Hepatocyte (in vitro differentiated cells): ENCODE data around the gene PTPRN2. TPM values are rescaled to one million over a fixed set of nuclear protein-coding genes. Genes with fewer than 3 reads are reported as not detected.
"Not testable (repeated sequence)": the region's sequence is repeated elsewhere in the genome, so short reads cannot be mapped to it uniquely, and the experiment has no call there.

Source experiments
- DNase-seq: peaks from one replicate; pipeline ENCODE4 v3.0.0-alpha.2; 2016; ENCODE audit warnings: low spot score
- H2AFZ ChIP-seq: fragments of 200-600 bp; sonication (generic); 2 replicates; pipeline ENCODE4 v1.6.0; 2016; ENCODE audit warnings: antibody characterized with exemption, mild to moderate bottlenecking
- H3K27ac ChIP-seq: fragments of 200-600 bp; sonication (generic); 2 replicates; pipeline ENCODE4 v1.5.1; 2016; ENCODE audit warnings: mild to moderate bottlenecking
- H3K27me3 ChIP-seq: fragments of 200-600 bp; sonication (generic); 2 replicates; pipeline ENCODE4 v1.6.1; 2016
- H3K36me3 ChIP-seq: fragments of 200-600 bp; sonication (generic); replicated peaks from 2 replicates; pipeline ENCODE4 v1.5.1; 2016; ENCODE audit warnings: low read depth; ENCODE audit not compliant: insufficient read depth
- H3K4me1 ChIP-seq: fragments of 200-600 bp; sonication (generic); 2 replicates; pipeline ENCODE4 v1.5.1; 2016; ENCODE audit warnings: mild to moderate bottlenecking, moderate library complexity; ENCODE audit not compliant: insufficient read depth
- H3K4me2 ChIP-seq: fragments of 200-600 bp; sonication (generic); 2 replicates; pipeline ENCODE4 v1.6.0; 2016
- H3K4me3 ChIP-seq: fragments of 200-600 bp; sonication (generic); 2 replicates; pipeline ENCODE4 v1.5.1; 2016; ENCODE audit warnings: mild to moderate bottlenecking
- H3K79me2 ChIP-seq: fragments of 200-600 bp; sonication (generic); 2 replicates; pipeline ENCODE4 v1.6.0; 2017; ENCODE audit warnings: mild to moderate bottlenecking
- H3K9me2 ChIP-seq: fragments of 200-600 bp; sonication (generic); replicated peaks from 2 replicates; pipeline ENCODE4 v1.6.0; 2017; ENCODE audit warnings: mild to moderate bottlenecking; ENCODE audit not compliant: insufficient read depth
- H3K9me3 ChIP-seq: fragments of 200-600 bp; sonication (generic); 2 replicates; pipeline ENCODE4 v1.5.1; 2016; ENCODE audit warnings: low read depth, mild to moderate bottlenecking
- H4K20me1 ChIP-seq: fragments of 200-600 bp; sonication (generic); 2 replicates; pipeline ENCODE4 v1.6.0; 2016; ENCODE audit warnings: mild to moderate bottlenecking; ENCODE audit not compliant: insufficient read depth, poor library complexity, severe bottlenecking
- EZH2 ChIP-seq: fragments of 200-600 bp; sonication (generic); IDR thresholded peaks from 2 replicates; pipeline ENCODE4 v1.6.1; 2016; ENCODE audit warnings: antibody characterized with exemption, mild to moderate bottlenecking, borderline replicate concordance
- EZH2phosphoT487 ChIP-seq: fragments of 200-600 bp; sonication (generic); IDR thresholded peaks from one replicate; pipeline ENCODE4 v1.6.1; 2018; ENCODE audit warnings: antibody characterized with exemption, mild to moderate bottlenecking, low read depth, moderate library complexity; ENCODE audit not compliant: unreplicated experiment, severe bottlenecking
- WGBS: methylation state at CpG from one replicate; pipeline ENCODE4 v1.1.6; 2016; ENCODE audit warnings: low lambda C conversion rate; ENCODE audit errors: missing lambda C conversion rate; 5-methylcytosine and 5-hydroxymethylcytosine counted together
- polyA plus RNA-seq: library from polyadenylated mRNA; unstranded; fragments of >200 nt; fragmentation: Nextera tagmentation; extraction: Ambion mirVana; gene quantifications from 2 replicates; pipeline ENCODE4 v1.2.1, GENCODE V29; 2016
- total RNA-seq: library from RNA; depleted of rRNA; stranded (reverse); fragments of >200 nt; gene quantifications from 2 replicates; pipeline ENCODE4 v1.2.3, GENCODE V29; 2014
- TF ChIP-seq, protein P1 (sequence below): fragments of 200-600 bp; sonication (generic); IDR thresholded peaks from 2 replicates; pipeline ENCODE4 v1.5.1; 2016; ENCODE audit warnings: antibody characterized with exemption, mild to moderate bottlenecking; ENCODE audit not compliant: poor library complexity

The PTPRN2 gene
- total and polyA plus RNA-seq, 2 experiments from 2014 or later = 2.1 to 3.3 TPM

DNA sequence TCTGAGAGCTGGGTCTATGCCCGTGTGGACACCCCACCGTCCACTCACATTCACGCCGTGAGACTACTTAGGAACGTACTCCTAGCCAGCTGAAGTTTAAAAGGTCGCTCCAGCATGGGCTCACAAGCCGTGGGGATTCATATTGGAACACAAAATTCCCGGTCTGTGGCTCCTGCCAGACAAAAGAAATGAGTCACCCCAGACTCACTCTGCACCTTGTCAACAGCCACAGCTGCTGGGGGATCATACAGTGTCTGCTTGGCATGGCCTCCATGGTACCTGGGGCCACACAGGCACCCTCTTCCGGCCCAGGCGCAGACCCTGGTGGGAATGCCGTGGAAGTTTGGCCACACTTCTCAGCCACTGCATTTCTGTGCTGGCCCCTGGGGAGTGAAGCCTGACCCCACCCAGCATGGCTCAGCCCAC lies 1022.4 kb downstream of the PTPRN2 start:
- Histone ChIP-seq H3K9me3 (no peaks in the 10 kb centered on the region), H2AFZ (no peak overlapping the region)
- 95% methylated on average over 11 of the region's 11 CpGs for WGBS

DNA sequence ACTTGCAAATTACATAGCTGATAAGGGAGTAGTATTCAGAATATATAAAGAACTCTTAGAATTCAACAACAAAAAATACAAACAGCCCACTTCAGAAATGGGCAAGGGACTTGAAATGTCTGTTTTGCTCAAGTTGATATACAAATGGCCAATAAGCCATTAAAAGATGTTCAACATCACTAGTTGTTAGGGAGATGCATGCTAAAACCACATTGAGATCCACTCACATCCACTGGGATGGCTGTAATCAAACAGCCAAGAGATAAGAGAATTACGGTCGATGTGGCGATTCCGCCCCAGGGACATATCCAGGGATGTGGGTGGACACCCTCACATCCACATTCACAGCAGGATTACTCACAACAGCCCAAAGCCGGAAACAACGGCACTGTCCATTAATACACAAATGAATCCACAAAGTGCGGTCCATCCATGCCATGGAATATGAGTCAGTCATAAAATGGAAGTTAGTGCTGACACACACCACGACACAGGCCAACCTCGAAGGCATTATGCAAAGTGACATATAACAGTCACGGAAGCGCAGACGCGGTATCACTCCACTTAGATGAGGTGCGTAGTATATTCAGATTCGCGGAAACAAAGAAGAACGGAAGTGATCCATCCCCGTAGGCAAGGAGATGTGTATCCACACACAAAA lies 1023.0 kb downstream of the PTPRN2 start:
- Histone ChIP-seq H3K4me3 (no peak overlapping the region), H3K79me2 (no peaks in the 10 kb centered on the region), H3K27ac (no peak overlapping the region), H3K9me3 (no peaks in the 10 kb centered on the region), H3K9me2 (no peaks in the 10 kb centered on the region), H4K20me1 (no peaks in the 10 kb centered on the region), H2AFZ (no peak overlapping the region), H3K4me1 (no peaks in the 10 kb centered on the region), H3K4me2 (no peak overlapping the region), H3K27me3 (no peaks in the 10 kb centered on the region), H3K36me3 (no peaks in the 10 kb centered on the region)
- TF ChIP-seq EZH2phosphoT487 = no peak
- TF ChIP-seq, protein P1, sequence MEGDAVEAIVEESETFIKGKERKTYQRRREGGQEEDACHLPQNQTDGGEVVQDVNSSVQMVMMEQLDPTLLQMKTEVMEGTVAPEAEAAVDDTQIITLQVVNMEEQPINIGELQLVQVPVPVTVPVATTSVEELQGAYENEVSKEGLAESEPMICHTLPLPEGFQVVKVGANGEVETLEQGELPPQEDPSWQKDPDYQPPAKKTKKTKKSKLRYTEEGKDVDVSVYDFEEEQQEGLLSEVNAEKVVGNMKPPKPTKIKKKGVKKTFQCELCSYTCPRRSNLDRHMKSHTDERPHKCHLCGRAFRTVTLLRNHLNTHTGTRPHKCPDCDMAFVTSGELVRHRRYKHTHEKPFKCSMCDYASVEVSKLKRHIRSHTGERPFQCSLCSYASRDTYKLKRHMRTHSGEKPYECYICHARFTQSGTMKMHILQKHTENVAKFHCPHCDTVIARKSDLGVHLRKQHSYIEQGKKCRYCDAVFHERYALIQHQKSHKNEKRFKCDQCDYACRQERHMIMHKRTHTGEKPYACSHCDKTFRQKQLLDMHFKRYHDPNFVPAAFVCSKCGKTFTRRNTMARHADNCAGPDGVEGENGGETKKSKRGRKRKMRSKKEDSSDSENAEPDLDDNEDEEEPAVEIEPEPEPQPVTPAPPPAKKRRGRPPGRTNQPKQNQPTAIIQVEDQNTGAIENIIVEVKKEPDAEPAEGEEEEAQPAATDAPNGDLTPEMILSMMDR = no peak
- no peak for TF ChIP-seq EZH2
- no peak for DNase-seq
- WGBS = 95% methylated on average over 18 of the region's 18 CpGs

More for the DNA sequence above, 1022.4 kb downstream of the PTPRN2 start:
- Histone ChIP-seq H3K36me3 (no peaks in the 10 kb centered on the region), H3K4me2 (no peak overlapping the region), H3K27me3 (no peaks in the 10 kb centered on the region), H3K9me2 (no peaks in the 10 kb centered on the region), H3K27ac (no peak overlapping the region), H3K4me3 (no peak overlapping the region), H3K4me1 (no peaks in the 10 kb centered on the region), H3K79me2 (no peaks in the 10 kb centered on the region), H4K20me1 (no peaks in the 10 kb centered on the region)
- DNase-seq = no peak
- TF ChIP-seq EZH2phosphoT487 (no peak), EZH2 (no peak)
- TF ChIP-seq, protein P1 = no peak

DNA sequence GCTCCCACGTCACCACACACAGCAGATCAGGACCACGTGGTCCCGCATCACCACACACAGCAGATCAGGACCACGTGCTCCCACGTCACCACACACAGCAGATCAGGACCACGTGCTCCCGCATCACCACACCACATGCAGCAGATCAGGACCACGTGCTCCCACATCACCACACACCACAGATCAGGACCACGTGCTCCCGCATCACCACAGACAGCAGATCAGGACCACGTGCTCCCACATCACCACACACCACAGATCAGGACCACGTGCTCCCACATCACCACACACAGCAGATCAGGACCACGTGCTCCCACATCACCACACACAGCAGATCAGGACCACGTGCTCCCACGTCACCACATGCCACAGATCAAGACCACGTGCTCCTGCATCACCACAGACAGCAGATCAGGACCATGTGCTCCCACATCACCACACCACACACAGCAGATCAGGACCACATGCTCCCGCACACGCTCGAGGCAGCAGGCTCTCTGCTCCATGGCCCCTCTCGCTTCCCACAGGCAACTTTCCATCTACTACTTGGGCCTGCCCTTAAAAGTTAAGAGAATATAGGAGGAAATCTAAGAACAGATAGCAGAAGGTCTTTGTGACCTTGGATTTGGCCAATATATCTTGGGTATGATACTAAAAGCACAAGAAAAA lies 1024.0 kb downstream of the PTPRN2 start:
- H3K27me3 ChIP-seq, H3K9me3 ChIP-seq, H4K20me1 ChIP-seq, DNase-seq, H3K9me2 ChIP-seq, H3K4me2 ChIP-seq, H3K36me3 ChIP-seq, H3K4me1 ChIP-seq, H2AFZ ChIP-seq, H3K79me2 ChIP-seq, H3K27ac ChIP-seq, H3K4me3 ChIP-seq: not testable (repeated sequence)
- WGBS = 86% methylated on average over 9 of the region's 20 CpGs

DNA sequence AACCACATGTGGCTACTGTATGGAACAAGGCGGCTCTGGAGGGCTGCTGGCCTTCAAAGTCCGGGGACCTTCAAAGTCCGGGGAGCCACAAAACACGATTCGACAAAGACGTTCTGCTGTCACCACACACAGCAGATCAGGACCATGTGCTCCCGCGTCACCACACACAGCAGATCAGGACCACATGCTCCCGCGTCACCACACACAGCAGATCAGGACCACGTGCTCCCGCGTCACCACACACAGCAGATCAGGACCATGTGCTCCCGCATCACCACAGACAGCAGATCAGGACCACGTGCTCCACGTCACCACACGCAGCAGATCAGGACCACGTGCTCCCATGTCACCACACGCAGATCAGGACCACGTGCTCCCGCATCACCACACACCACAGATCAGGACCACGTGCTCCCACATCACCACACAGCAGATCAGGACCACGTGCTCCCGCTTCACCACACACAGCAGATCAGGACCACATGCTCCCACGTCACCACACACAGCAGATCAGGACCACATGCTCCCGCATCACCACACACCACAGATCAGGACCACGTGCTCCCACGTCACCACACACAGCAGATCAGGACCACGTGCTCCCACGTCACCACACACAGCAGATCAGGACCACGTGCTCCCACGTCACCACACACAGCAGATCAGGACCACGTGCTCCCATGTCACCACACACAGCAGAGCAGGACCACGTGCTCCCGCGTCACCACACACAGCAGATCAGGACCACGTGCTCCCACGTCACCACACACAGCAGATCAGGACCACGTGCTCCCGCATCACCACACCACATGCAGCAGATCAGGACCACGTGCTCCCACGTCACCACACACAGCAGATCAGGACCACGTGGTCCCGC lies 1024.9 kb downstream of the PTPRN2 start:
- 98% methylated on average over 17 of the region's 44 CpGs for WGBS
- not testable (repeated sequence) for H3K27me3 ChIP-seq, H3K9me3 ChIP-seq, H3K4me2 ChIP-seq, H3K27ac ChIP-seq, H3K4me3 ChIP-seq, H3K36me3 ChIP-seq, DNase-seq, H4K20me1 ChIP-seq, H3K4me1 ChIP-seq, H2AFZ ChIP-seq, H3K9me2 ChIP-seq, H3K79me2 ChIP-seq
